ENCODE measurements around the gene ARHGEF39.
A peak's percentile ranks its signal among the peaks of the same experiment; 100 is the strongest.
"Not testable (repeated sequence)": the region's sequence is repeated elsewhere in the genome, so short reads cannot be mapped to it uniquely, and the experiment has no call there.

Gene ARHGEF39

GRCh38 chr9:35653611-35654010 is 11.4 kb downstream of the ARHGEF39 start:
- DNase-seq (ENCODE audit: extremely low read depth in 1 of 2, low read depth in 1 of 2), result no peak

GRCh38 chr9:35652829-35653209 is 12.2 kb downstream of the ARHGEF39 start:
- DNase-seq (ENCODE audit: extremely low read depth in 1 of 2, low read depth in 1 of 2), result no peak

DNA sequence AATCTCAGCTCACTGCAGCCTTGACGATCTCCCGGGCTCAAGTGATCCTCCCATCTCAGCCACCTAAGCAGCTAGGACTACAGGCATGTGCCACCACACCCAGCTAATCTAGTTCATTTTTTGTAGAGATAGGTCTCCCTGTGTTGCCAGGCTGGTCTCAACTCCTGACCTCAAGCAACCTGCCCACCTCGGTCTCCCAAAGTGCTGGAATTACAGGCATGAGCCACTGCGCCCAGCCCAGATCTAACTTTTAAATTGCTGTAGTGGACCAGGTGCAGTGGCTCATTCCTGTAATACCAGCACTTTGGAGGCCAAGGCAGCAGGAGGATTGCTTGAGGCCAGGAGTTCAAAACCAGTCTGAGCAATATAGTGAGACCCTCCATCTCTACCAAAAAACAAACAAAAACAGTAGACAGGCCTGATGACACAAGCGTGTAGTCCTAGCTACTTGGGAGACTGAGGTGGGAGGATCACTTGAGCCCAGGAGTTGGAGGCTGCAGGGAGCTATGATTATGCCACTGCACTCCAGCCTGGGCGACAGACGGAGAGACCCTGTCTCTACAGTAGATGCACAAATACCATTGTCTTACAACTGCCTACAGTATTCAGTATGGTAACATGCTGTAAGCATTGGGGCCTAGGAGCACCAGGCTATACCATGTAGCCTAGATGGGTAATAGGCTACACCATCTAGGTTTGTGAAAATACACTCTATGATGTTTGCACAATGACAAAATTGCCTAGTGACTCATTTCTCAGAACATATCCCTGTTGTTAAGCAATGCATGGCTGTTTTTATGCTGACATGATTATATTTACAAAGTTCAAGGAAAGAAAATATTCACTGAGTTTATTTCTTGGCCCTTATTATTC is 12.8 kb downstream of the ARHGEF39 start:
- DNase-seq (ENCODE audit: extremely low read depth in 1 of 2, low read depth in 1 of 2), result no peak

GRCh38 chr9:35650341-35651158 is 14.4 kb downstream of the ARHGEF39 start, which contains the start of gene SIT1:
Gene SIT1, minus strand, starts transcription at chr9:35650931. Its CDS starts 78 bp downstream, at chr9:35650853.
- DNase-seq (ENCODE audit: extremely low read depth in 1 of 2, low read depth in 1 of 2), result no peak

DNA sequence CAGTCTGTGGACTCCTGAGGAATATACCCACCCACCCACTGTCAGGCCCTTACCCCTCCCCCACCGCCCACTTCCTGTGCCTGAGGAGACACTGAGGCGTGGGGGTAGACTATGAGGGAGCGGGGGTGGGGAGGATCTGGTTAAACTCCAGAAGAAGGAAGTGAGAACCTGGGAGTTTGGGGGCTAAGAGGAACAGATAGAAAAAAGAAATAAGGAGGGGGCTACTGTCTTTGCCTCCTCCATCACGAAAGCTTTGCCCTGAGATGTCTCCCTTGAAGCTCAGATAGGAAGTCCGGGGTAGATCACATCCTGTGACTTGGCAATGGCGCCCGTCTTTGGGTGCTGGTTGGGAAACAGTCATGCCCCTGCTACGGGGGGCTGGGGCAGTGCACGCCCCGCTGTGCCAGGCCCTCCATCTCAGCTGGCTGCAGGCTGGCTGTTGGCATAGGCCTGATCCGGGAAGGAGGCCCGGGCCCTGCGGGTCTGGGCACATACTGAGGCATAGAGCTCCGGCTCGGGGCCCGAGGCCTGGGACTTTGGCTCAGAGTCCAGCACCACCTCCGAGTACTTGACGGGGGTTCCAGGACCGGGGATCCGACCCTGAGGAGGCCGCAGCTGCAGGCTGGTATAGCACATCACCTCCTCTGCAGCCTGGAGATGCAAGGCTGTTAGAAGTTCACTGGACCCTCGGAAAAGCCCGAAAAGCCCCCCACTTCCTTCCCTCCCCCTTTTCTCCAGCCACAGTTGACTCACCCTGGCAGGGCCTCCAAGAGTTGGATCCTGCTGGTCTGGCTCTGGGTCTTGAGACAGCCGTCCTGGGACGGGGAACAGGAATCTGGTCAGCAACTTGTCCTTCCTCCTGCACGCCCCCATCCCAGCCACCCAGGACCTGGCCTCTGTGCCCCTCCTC is 15.3 kb downstream of the ARHGEF39 start:
- DNase-seq (ENCODE audit: extremely low read depth in 1 of 2, low read depth in 1 of 2), result no peak

DNA sequence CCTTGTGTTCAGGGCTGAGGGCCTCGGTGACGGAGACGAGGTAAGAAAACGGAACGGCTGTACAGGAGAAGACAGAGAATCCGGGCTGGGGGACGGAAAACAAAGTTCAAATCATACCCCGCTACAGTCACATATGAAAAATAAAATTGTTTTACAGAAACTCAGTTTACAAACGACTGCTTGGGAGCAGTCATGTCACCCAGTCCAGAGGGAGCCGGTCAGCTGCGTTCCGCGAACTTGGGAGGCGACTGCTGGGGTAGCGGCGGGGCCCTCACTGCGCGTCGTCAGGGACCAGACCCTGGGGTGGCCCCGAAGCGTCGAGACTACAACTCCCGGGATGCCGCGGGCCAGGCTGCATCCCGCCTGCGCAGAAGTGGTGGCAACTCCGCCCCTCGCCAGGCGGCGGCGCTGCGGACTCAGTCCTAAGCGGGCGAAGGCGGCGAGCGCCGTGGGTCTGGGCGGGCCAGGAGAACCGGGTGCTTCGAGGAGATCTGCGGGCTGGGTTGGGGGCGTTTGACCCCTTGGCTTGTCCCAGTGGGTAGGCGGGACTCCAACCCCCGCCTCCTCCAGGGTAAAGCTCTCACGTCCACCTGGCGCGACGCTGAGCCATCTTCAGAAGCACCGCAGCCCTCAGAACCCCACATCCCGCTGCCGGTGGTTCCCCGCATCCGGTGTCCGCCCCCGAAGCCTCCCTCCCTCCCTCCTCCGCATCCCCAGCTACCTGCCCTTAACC is 18.3 kb downstream of the ARHGEF39 start:
- peak; percentile 73 to 85 for DNase-seq (ENCODE audit: extremely low read depth in 1 of 2, low read depth in 1 of 2)

- no peak for DNase-seq (ENCODE audit: extremely low read depth in 1 of 2, low read depth in 1 of 2)
These were observed 18.9 kb downstream of the ARHGEF39 start for GRCh38 chr9:35646153-35646532.

GRCh38 chr9:35645736-35646135 is 19.3 kb downstream of the ARHGEF39 start:
- not testable (repeated sequence) for DNase-seq (ENCODE audit: extremely low read depth in 1 of 2, low read depth in 1 of 2)

DNA sequence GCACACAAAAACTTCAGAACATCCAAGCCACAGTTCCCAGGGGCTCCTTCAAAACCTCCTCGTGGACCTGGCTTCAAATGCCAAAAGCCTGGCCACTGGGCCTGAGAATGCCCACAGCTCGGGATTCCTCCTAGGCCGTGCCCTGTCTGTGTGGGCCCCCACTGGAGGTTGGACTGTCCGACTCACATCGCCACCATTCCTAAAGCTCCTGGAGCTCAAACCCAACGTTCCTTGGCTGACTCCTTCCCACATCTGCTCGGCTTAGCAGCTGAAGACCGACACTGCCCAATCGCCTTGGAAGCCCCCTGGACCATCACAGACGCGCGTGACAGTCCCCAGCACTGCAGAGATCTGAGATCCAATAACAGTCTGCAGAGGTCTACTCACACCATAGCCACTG is 21.9 kb downstream of the ARHGEF39 start:
- DNase-seq (ENCODE audit: extremely low read depth in 1 of 2, low read depth in 1 of 2), result no peak

DNA sequence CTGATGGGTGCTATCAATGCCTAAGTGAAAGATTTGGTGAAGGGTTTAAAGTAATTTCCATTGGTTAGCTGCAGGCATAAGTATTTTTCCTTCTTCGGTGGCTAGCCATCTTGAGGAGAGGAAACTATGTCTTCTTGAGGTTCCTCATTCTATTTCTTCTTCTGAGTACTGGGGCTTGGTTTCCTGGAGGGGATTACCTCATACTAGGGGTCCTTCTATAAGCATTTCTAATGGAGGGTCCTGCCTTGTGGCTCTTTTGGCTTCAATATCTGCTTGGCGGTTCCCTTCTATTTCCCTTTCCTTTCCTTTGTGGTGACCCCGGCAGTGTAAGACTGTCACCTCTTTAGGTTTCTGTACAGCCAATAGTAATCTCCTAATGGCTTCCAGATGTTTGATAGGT is 23.5 kb downstream of the ARHGEF39 start:
- DNase-seq (ENCODE audit: extremely low read depth in 1 of 2, low read depth in 1 of 2), result not testable (repeated sequence)

DNA sequence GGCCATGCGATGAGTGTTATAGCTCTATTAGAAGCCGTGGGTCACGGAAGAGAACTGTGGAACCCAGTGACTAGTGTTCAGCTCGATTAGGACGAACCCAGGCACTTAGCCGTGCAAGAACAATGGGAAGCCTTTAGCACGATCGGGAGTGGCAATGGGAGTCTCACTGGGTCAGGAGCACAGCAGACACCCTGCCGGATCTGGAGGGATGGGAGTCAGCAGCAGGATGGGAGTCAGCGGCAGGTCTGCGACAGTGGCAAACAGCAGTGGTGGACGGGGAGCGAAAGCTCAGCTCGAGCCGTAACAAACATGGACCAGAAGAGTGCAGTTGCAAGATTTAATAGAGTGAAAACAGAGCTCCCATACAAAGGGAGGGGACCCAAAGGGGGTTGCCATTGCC is 24.6 kb downstream of the ARHGEF39 start:
- not testable (repeated sequence) for DNase-seq (ENCODE audit: extremely low read depth in 1 of 2, low read depth in 1 of 2)

DNA sequence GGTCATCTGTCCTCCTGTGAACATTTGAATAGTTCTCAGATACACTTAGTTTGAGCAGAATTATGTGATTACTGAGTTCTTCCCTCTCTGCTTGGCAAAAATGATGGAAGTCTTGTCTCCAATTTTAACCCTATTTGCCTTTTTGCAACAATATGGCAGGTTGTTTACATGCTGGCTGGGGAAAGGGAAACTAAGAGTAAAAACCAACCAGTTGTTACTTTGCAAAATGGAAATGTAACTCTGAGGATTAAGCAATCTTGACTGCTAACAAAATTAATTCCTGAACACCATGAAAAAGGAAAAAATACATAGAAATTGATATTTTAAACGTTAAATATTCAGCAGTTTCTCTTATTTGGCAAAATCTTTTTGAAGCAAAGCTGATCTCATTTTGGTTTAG is 25.4 kb downstream of the ARHGEF39 start:
- DNase-seq (ENCODE audit: extremely low read depth in 1 of 2, low read depth in 1 of 2), result no peak

DNA sequence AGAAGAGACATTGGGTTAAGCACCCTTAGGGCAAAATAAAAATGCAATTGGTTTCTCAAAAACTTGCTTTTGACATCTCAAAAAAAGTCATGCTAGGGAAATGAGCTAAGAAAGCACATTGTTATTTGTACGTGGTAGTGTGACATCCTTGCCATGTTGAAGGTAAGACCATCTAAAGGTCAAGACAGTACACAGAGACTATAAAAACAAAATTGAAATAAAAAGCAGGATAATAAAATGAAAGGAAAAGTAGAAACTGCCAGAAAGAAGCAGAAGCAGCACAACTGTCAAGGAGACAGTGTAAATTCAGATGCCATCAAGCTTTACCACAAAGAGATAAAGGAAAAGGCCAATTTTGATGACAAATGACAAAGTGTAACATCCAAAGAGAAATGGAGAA is 25.8 kb downstream of the ARHGEF39 start:
- DNase-seq (ENCODE audit: extremely low read depth in 1 of 2, low read depth in 1 of 2), result not testable (repeated sequence)

DNA sequence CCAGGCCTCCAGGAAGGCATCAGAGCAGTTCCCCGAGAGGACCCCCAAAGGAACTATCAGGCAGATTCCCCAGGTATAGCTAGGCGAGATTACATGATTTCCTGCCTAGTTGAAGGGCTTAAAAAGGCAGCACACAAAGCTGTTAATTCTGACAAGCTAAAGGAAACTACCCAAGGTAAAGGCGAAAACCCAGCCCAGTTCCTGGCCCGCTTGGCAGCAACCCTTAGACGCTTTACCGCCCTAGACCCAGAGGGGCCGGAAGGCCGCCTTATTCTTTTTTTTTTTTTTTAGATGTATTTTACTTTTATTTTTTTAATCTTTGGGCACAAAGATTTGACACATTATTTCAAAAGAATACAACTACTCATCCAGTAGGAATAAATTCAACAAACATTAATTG is 26.2 kb downstream of the ARHGEF39 start:
- DNase-seq (ENCODE audit: extremely low read depth in 1 of 2, low read depth in 1 of 2), result not testable (repeated sequence)

- not testable (repeated sequence) for DNase-seq (ENCODE audit: extremely low read depth in 1 of 2, low read depth in 1 of 2)
These were observed 27.5 kb downstream of the ARHGEF39 start for GRCh38 chr9:35637427-35637955.

GRCh38 chr9:35636877-35637246 is 28.1 kb downstream of the ARHGEF39 start:
- not testable (repeated sequence) for DNase-seq (ENCODE audit: extremely low read depth in 1 of 2, low read depth in 1 of 2)

DNA sequence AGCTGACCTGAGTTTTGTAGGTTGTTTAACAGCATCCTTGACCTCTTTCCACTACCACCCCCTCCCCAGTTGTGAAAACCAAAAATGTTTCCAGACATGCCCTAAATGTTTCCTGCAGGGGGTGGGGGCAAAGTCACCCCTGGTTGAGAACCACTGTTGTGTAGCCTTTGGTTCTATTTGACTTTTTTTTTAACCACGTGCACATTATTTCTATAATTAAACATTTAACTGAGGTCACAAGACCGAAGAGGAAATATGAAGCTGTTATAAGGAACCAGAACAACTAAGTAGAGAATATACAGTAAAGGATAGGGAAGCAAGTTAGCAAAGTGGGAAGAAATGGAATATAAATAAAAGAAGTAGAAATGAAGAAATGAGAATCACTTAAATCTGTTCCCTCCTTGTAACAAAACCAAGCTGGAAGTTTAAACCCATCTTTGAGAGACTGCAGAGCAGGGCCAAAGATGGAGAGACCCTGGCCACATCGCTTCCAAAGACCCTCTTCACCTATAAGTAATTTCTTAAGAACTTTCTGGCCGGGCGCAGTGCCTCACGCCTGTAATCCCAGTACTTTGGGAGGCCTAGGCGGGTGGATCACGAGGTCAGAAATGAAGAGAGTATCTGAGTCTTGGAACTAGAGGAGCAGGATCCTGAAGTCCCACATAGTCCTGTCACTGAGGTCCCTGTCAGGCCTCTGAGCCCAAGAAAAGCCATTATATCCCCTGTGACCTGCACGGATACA is 28.7 kb downstream of the ARHGEF39 start:
- DNase-seq (ENCODE audit: extremely low read depth in 1 of 2, low read depth in 1 of 2), result no peak

GRCh38 chr9:35635730-35636129 is 29.3 kb downstream of the ARHGEF39 start:
- DNase-seq (ENCODE audit: extremely low read depth in 1 of 2, low read depth in 1 of 2), result no peak

DNA sequence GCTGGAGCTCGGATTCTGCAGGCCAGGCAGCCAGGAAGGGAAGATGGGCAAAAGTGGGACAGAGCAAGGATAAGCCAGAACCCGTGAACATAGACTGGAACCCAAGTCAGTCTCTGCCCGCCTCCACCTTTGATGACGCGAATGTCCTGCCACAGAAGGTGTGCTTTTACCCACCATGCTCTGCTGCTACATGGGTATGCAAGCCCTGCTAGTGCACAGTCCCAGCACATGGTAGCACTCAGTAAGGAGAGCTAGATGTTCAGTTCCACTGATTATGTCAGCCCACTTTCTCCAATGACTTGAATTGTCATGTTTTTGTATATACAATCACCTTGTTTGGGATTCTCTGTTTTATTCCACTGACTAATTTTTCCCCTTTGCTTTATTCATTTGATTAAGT is 35.4 kb downstream of the ARHGEF39 start:
- no peak for DNase-seq (ENCODE audit: extremely low read depth in 1 of 2, low read depth in 1 of 2)
